ENCODE measurements around the gene PPP1CA.
A peak's percentile ranks its signal among the peaks of the same experiment; 100 is the strongest.

Gene PPP1CA

GRCh38 chr11:67401495-67402191 lies at the start of gene PPP1CA:
Gene PPP1CA (minus strand): TSS chr11:67401858. CDS start chr11:67401782, 76 bp downstream.
- H3K4me1 Mint-ChIP-seq = peaks cover 73% of the 10 kb centered on the region
- no peaks in the 10 kb centered on the region for H3K9me3 Mint-ChIP-seq
- no peaks in the 10 kb centered on the region for H3K27me3 Mint-ChIP-seq
- H3K27ac Mint-ChIP-seq = peak within 1 kb of the TSS; percentile 98
- CTCF ChIA-PET = interaction anchor here (0.9 to 5.0 kb wide), 19 partner anchors 8 to 106 kb away, joined by 3 to 36 read pairs (median 6); partner anchors contain the start of genes CDK2AP2, PITPNM1, PTPRCAP and RAD9A
- H3K4me3 Mint-ChIP-seq = peak within 1 kb of the TSS; percentile 96
- H3K36me3 Mint-ChIP-seq = peaks cover 55% of the 10 kb centered on the region
- peak; percentile 91 for DNase-seq

- peaks cover 38% of the 10 kb centered on the region for H3K27me3 Mint-ChIP-seq
- CTCF ChIA-PET = no interaction called here
- peaks cover 32% of the 10 kb centered on the region for H3K4me1 Mint-ChIP-seq
- no peak for DNase-seq
- no peak overlapping the region for H3K4me3 Mint-ChIP-seq
- no peak overlapping the region for H3K27ac Mint-ChIP-seq
- peaks cover 2% of the 10 kb centered on the region for H3K36me3 Mint-ChIP-seq
- H3K9me3 Mint-ChIP-seq = no peaks in the 10 kb centered on the region
These were observed 49.4 kb upstream of the PPP1CA start for GRCh38 chr11:67450796-67451657.

- Mint-ChIP-seq H3K36me3 (peaks cover 2% of the 10 kb centered on the region), H3K4me3 (no peak overlapping the region), H3K27me3 (peaks cover 30% of the 10 kb centered on the region), H3K27ac (peak overlapping the region; percentile 25), H3K9me3 (no peaks in the 10 kb centered on the region), H3K4me1 (peaks cover 49% of the 10 kb centered on the region)
- no peak for DNase-seq
- CTCF ChIA-PET = no interaction called here
These were observed 47.6 kb upstream of the PPP1CA start for GRCh38 chr11:67449116-67449844.

GRCh38 chr11:67448220-67448609 lies 46.6 kb upstream of the PPP1CA start:
- CTCF ChIA-PET = interaction anchor here (1.6 kb wide), 1 partner anchor 9 kb away, joined by 7 read pairs; no protein-coding TSS in a partner anchor
- DNase-seq = no peak
- H3K27me3 Mint-ChIP-seq = peaks cover 30% of the 10 kb centered on the region
- H3K4me3 Mint-ChIP-seq = peak overlapping the region; percentile 12
- no peaks in the 10 kb centered on the region for H3K9me3 Mint-ChIP-seq
- H3K36me3 Mint-ChIP-seq = peaks cover 2% of the 10 kb centered on the region
- H3K4me1 Mint-ChIP-seq = peaks cover 55% of the 10 kb centered on the region
- peak overlapping the region; percentile 69 for H3K27ac Mint-ChIP-seq

GRCh38 chr11:67445515-67445914 lies 43.9 kb upstream of the PPP1CA start:
- Mint-ChIP-seq H3K27ac (peak overlapping the region; percentile 90), H3K4me3 (peak overlapping the region; percentile 73), H3K9me3 (no peaks in the 10 kb centered on the region), H3K4me1 (peaks cover 79% of the 10 kb centered on the region), H3K27me3 (peaks cover 17% of the 10 kb centered on the region), H3K36me3 (peaks cover 7% of the 10 kb centered on the region)
- CTCF ChIA-PET = interaction anchor here (0.7 kb wide), 1 partner anchor 116 kb away, joined by 3 read pairs; no protein-coding TSS in a partner anchor
- no peak for DNase-seq

GRCh38 chr11:67442504-67443404 lies 41.1 kb upstream of the PPP1CA start:
- H3K4me3 Mint-ChIP-seq = peak overlapping the region; percentile 46
- no peak for DNase-seq
- H3K9me3 Mint-ChIP-seq = no peaks in the 10 kb centered on the region
- peaks cover 23% of the 10 kb centered on the region for H3K36me3 Mint-ChIP-seq
- CTCF ChIA-PET = no interaction called here
- peaks cover 79% of the 10 kb centered on the region for H3K4me1 Mint-ChIP-seq
- peak overlapping the region; percentile 86 for H3K27ac Mint-ChIP-seq
- H3K27me3 Mint-ChIP-seq = no peaks in the 10 kb centered on the region

GRCh38 chr11:67441731-67442351 lies 40.2 kb upstream of the PPP1CA start:
- peaks cover 4% of the 10 kb centered on the region for H3K27me3 Mint-ChIP-seq
- no peaks in the 10 kb centered on the region for H3K9me3 Mint-ChIP-seq
- H3K36me3 Mint-ChIP-seq = peaks cover 29% of the 10 kb centered on the region
- DNase-seq = no peak
- H3K4me3 Mint-ChIP-seq = peak overlapping the region; percentile 46
- CTCF ChIA-PET = interaction anchor here (6.3 kb wide), 1 partner anchor 40 kb away, joined by 36 read pairs; the partner anchor contains the start of genes PPP1CA and TBC1D10C
- peaks cover 70% of the 10 kb centered on the region for H3K4me1 Mint-ChIP-seq
- peak overlapping the region; percentile 86 for H3K27ac Mint-ChIP-seq

GRCh38 chr11:67441098-67441563 lies 39.5 kb upstream of the PPP1CA start:
- Mint-ChIP-seq H3K4me1 (peaks cover 67% of the 10 kb centered on the region), H3K27ac (peak overlapping the region; percentile 72), H3K9me3 (no peaks in the 10 kb centered on the region), H3K27me3 (peaks cover 4% of the 10 kb centered on the region), H3K4me3 (peak overlapping the region; percentile 100), H3K36me3 (peaks cover 35% of the 10 kb centered on the region)
- DNase-seq = no peak
- CTCF ChIA-PET = interaction anchor here (0.7 to 6.3 kb wide), 2 partner anchors 27 to 39 kb away, joined by 3 to 36 read pairs; partner anchors contain the start of genes PPP1CA and TBC1D10C

- H3K36me3 Mint-ChIP-seq = peaks cover 40% of the 10 kb centered on the region
- peak overlapping the region; percentile 97 for H3K27ac Mint-ChIP-seq
- peaks cover 65% of the 10 kb centered on the region for H3K4me1 Mint-ChIP-seq
- no peaks in the 10 kb centered on the region for H3K9me3 Mint-ChIP-seq
- peaks cover 4% of the 10 kb centered on the region for H3K27me3 Mint-ChIP-seq
- peak; percentile 70 for DNase-seq
- H3K4me3 Mint-ChIP-seq = peak overlapping the region; percentile 100
- CTCF ChIA-PET = interaction anchor here (0.7 to 6.3 kb wide), 3 partner anchors 28 to 44 kb away, joined by 3 to 36 read pairs (median 5); partner anchors contain the start of genes PPP1CA and TBC1D10C
These were observed 38.8 kb upstream of the PPP1CA start for GRCh38 chr11:67440229-67441097.

- Mint-ChIP-seq H3K9me3 (no peaks in the 10 kb centered on the region), H3K27ac (peak overlapping the region; percentile 97), H3K36me3 (peaks cover 44% of the 10 kb centered on the region)
These were observed 37.9 kb upstream of the PPP1CA start for GRCh38 chr11:67439321-67440228.

More at GRCh38 chr11:67439321-67440228, 37.9 kb upstream of the PPP1CA start:
- DNase-seq = peak; percentile 70
- peaks cover 4% of the 10 kb centered on the region for H3K27me3 Mint-ChIP-seq
- H3K4me1 Mint-ChIP-seq = peaks cover 62% of the 10 kb centered on the region
- CTCF ChIA-PET = interaction anchor here (0.7 to 6.3 kb wide), 12 partner anchors 8 to 88 kb away, joined by 3 to 36 read pairs (median 4); partner anchors contain the start of genes PPP1CA and TBC1D10C
- H3K4me3 Mint-ChIP-seq = peak overlapping the region; percentile 100

Measured in activated naive CD4-positive, alpha-beta T cell treated with anti-CD3 and anti-CD28 coated beads, Interleukin-2, amount 10 ng/mL, durations not matched to agents 7 days and 5 days (primary cell).